ENCODE data around the gene PLXNA1. TPM values are rescaled to one million over a fixed set of nuclear protein-coding genes. Genes with fewer than 3 reads are reported as not detected.

PLXNA1 gene
- total and polyA plus RNA-seq, 2 of the 8 experiments (the other 6 are each of a cell fraction or from before 2014, with no cell fraction given): 47.5 to 54.9 TPM

- no peak for FAIRE-seq
- POLR2A ChIA-PET (ENCODE audit: partially characterized antibody): no interaction called here
- TF ChIP-seq SP2 (IDR thresholded peaks at IDR 0.05; ENCODE audit: low read length) (no peak), FOSL1 (IDR thresholded peaks at IDR 0.05; ENCODE audit: insufficient read depth, low read depth, low read length) (no peak), GTF2F1 (IDR thresholded peaks at IDR 0.05; ENCODE audit: borderline replicate concordance, low read depth, low read length) (no peak), MAFK (IDR thresholded peaks at IDR 0.05; ENCODE audit: low read depth, low read length) (no peak), EP300 (IDR thresholded peaks at IDR 0.05; ENCODE audit: borderline replicate concordance in 1 of 2, low read depth in 2 of 2, low read length in 2 of 2) (no peak)
Observed at GRCh38 chr3:126963261-126964190, 19.4 kb upstream of the PLXNA1 start.

More at GRCh38 chr3:126963261-126964190, 19.4 kb upstream of the PLXNA1 start:
- 89% methylated on average over 7 of the region's 7 CpGs; no CpG with 5 or more reads in 1 of the 2 experiments for WGBS, 2 experiments (ENCODE audit: extremely low coverage in 1 of 2, insufficient coverage in 1 of 2, insufficient read length in 1 of 2, insufficient replicate concordance in 2 of 2, low coverage in 1 of 2, low lambda C conversion rate in 2 of 2, missing lambda C conversion rate in 1 of 2)
- no peak overlapping the region for H2BK20ac ChIP-seq (ENCODE audit: low read length)
- H4K8ac ChIP-seq (ENCODE audit: extremely low read depth, insufficient read depth, low read length): peak overlapping the region; percentile 25; the same call in 1 of the 2 replicates
- H4K20me1 ChIP-seq (replicated peaks in 1 of 2; ENCODE audit: control insufficient read depth in 1 of 2, insufficient read depth in 2 of 2, low read length in 2 of 2): peaks cover 2% of the 10 kb centered on the region in 2 experiments
- H3K4me1 ChIP-seq (replicated peaks in 1 of 4; ENCODE audit: control insufficient read depth in 3 of 4, insufficient read depth in 4 of 4, low read length in 3 of 4): peaks cover 0 to 10% (median 7%) of the 10 kb centered on the region in 4 experiments; a peak in 3 of 7 replicates
- no peak overlapping the region for H2BK120ac ChIP-seq (replicated peaks; ENCODE audit: low read depth, low read length)
- no peak overlapping the region for H2BK12ac ChIP-seq (ENCODE audit: low read depth, low read length)
- H2AK5ac ChIP-seq (ENCODE audit: low read depth, low read length): no peak overlapping the region
- H3K23ac ChIP-seq (ENCODE audit: insufficient read length): no peak overlapping the region
- no peak overlapping the region for H3K4me3 ChIP-seq (ENCODE audit: extremely low read depth in 1 of 4, insufficient read depth in 2 of 4, low read depth in 3 of 4, low read length in 4 of 4)
- H3K14ac ChIP-seq (ENCODE audit: insufficient read length): no peak overlapping the region
- no peaks in the 10 kb centered on the region for H3K79me2 ChIP-seq (ENCODE audit: control insufficient read depth in 1 of 2, insufficient read depth in 2 of 2, low read length in 2 of 2)
- no peak for DNase-seq (ENCODE audit: low read depth in 1 of 2, low spot score in 2 of 2)
- no peak overlapping the region for H2BK5ac ChIP-seq (ENCODE audit: low read depth, low read length)
- H3K18ac ChIP-seq (ENCODE audit: extremely low read depth, low read length): no peak overlapping the region
- H4K5ac ChIP-seq (ENCODE audit: insufficient read length, low read depth, low read length): no peak overlapping the region
- no peak overlapping the region for H3K4me2 ChIP-seq (ENCODE audit: insufficient read depth in 1 of 2, low read depth in 2 of 2, low read length in 2 of 2)
- H2AFZ ChIP-seq (ENCODE audit: low read length): no peak overlapping the region
- H3K36me3 ChIP-seq (ENCODE audit: control insufficient read depth in 2 of 4, insufficient read depth in 4 of 4, low read length in 3 of 4): no peaks in the 10 kb centered on the region; a peak in 1 of 8 replicates
- no peak overlapping the region for H4K91ac ChIP-seq (replicated peaks; ENCODE audit: insufficient read length, low read length)
- H3K23me2 ChIP-seq (ENCODE audit: low read depth, low read length): no peaks in the 10 kb centered on the region
- H2BK15ac ChIP-seq (ENCODE audit: low read length): no peak overlapping the region
- no peak overlapping the region for H3K9ac ChIP-seq (replicated peaks in 1 of 4; ENCODE audit: extremely low read depth in 1 of 4, low read depth in 3 of 4, low read length in 3 of 4)
- CTCF ChIA-PET (ENCODE audit: partially characterized antibody): interaction anchor here (1.0 to 2.5 kb wide), 4 partner anchors 10 to 211 kb away, joined by 3 to 11 read pairs (median 4); no protein-coding TSS in a partner anchor
- H3K56ac ChIP-seq (replicated peaks; ENCODE audit: insufficient read length, low read depth, low read length): no peak overlapping the region
- no peaks in the 10 kb centered on the region for H3K79me1 ChIP-seq (ENCODE audit: low read depth, low read length)
- no peaks in the 10 kb centered on the region; a peak in 1 of 7 replicates for H3K27me3 ChIP-seq (replicated peaks in 1 of 4; ENCODE audit: control insufficient read depth in 3 of 4, extremely low read depth in 1 of 4, insufficient read depth in 3 of 4, low read length in 3 of 4)
- H3K9me3 ChIP-seq (ENCODE audit: insufficient read depth in 2 of 2, low read depth in 1 of 2, low read length in 1 of 2): no peaks in the 10 kb centered on the region
- no peak overlapping the region for H3K4ac ChIP-seq (replicated peaks; ENCODE audit: insufficient read length, low read depth, low read length)
- no peak overlapping the region for H3K27ac ChIP-seq (ENCODE audit: low read depth, low read length)

Measured in H1 (cell line).